ENCODE measurements around the gene INPP5K.

Gene INPP5K

GRCh38 chr17:1505586-1505985 is 10.8 kb downstream of the INPP5K start:
- DNase-seq = no peak

- DNase-seq = no peak
These were observed 11.5 kb downstream of the INPP5K start for GRCh38 chr17:1504866-1505265.

GRCh38 chr17:1503699-1504098 is 12.7 kb downstream of the INPP5K start:
- DNase-seq = no peak

GRCh38 chr17:1498869-1499268 is 17.5 kb downstream of the INPP5K start:
- peak; percentile 76 for DNase-seq

- no peak for DNase-seq
These were observed 18.2 kb downstream of the INPP5K start for GRCh38 chr17:1498233-1498632.

- no peak for DNase-seq
These were observed 18.6 kb downstream of the INPP5K start for GRCh38 chr17:1497831-1498230.

GRCh38 chr17:1496869-1497268 is 19.5 kb downstream of the INPP5K start:
- DNase-seq = no peak

GRCh38 chr17:1495265-1495989 is 21.0 kb downstream of the INPP5K start:
- DNase-seq = no peak

GRCh38 chr17:1494736-1495253 is 21.6 kb downstream of the INPP5K start:
- no peak for DNase-seq

- no peak for DNase-seq
These were observed 22.2 kb downstream of the INPP5K start for GRCh38 chr17:1494203-1494602.

- DNase-seq = no peak
These were observed 23.0 kb downstream of the INPP5K start for GRCh38 chr17:1493291-1493980.

GRCh38 chr17:1492249-1493206 is 23.9 kb downstream of the INPP5K start, which contains the start of gene MYO1C:
MYO1C (minus strand) TSS chr17:1492686; CDS start chr17:1492487, 199 bp downstream.
- no peak for DNase-seq

- DNase-seq = peak; percentile 59
These were observed 24.8 kb downstream of the INPP5K start for GRCh38 chr17:1491443-1492248.

- peak; percentile 68 for DNase-seq
These were observed 25.6 kb downstream of the INPP5K start for GRCh38 chr17:1490643-1491442.

GRCh38 chr17:1488826-1489270 is 27.6 kb downstream of the INPP5K start:
- no peak for DNase-seq

- peak; percentile 90 for DNase-seq
These were observed 28.2 kb downstream of the INPP5K start for GRCh38 chr17:1487939-1488825.

- peak; percentile 92 for DNase-seq
These were observed 29.4 kb downstream of the INPP5K start for GRCh38 chr17:1486802-1487695.

GRCh38 chr17:1485423-1486376 is 30.7 kb downstream of the INPP5K start:
- DNase-seq = peak; percentile 72

Data from NCI-H226 (cell line).